Kidney glomerular epithelial cell (primary cell): ENCODE data around the gene ETNK2.

ENCODE experiments used
- DNase-seq: peaks from one replicate; lab custom pipeline; 2025; lab: John Stamatoyannopoulos, UW

Gene ETNK2, protein sequence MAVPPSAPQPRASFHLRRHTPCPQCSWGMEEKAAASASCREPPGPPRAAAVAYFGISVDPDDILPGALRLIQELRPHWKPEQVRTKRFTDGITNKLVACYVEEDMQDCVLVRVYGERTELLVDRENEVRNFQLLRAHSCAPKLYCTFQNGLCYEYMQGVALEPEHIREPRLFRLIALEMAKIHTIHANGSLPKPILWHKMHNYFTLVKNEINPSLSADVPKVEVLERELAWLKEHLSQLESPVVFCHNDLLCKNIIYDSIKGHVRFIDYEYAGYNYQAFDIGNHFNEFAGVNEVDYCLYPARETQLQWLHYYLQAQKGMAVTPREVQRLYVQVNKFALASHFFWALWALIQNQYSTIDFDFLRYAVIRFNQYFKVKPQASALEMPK

DNA sequence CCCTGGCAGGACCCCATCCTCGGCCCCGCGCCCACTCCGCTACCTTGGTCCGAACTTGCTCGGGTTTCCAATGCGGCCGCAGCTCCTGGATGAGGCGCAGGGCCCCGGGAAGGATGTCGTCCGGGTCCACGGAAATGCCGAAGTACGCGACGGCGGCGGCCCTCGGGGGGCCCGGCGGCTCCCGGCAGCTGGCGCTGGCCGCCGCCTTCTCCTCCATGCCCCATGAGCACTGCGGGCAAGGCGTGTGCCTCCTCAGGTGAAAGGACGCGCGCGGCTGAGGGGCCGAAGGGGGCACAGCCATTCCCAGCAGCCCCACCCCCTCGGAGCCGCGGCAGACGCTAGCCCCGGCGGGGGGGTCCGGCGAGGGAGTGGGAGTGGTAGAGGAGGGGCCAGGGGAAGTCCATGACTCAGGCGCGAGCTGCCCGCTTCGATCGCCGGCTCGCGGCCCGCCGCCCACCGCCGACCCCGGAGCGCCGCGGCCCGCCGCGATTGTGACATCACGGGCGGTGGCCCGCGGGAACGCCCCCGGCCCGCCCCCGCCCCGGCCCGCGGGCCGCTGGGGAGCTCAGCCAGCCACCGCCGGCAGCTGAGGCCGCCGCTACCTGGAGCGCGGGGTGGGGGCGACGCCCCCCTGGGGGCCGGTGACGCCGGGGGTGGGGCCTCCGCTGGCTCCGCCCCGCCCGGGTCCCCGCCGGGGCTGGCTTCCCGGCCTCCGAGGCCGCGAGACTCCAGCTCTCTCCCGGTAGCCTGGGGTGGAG lies at the start of gene ETNK2:
Gene ETNK2, minus strand, starts transcription at position 493 of the 758 bp plus-strand sequence. Its CDS starts 192 bp downstream, at position 301.
- DNase-seq = peak; percentile 16

DNA sequence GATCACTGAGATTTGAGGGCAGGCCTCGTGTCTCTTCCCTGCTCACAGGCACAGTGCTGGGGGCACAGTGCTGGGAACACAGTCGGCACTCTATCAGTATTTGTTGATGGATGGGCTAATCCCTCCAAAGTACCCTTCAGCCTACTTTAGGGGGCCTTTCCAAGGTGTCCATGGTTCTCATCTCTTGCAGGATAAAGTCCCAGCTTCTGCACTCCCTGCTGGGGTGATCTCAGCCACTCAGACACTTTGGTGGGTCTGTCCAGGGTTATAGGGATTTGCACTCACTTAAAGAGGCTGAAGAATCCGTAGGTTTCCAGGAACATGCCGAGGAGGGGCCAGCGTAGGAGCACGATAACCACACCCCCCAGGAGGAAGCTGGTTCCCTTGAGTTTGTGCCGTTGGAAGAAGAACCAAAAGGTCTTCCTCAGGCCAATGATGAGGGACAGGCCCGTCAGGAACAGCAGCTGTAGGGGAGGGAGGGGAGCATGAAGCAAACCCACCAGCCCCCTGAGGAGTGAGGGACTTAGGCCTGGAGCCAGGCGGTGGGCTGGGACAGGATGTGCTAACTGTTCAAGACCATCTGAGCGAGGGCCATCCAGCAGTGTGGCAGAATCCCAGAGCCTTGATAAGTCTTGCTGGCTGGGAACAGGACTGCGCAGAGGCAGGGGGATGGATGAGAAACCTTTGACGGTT lies 49.6 kb upstream of the ETNK2 start:
- DNase-seq = no peak

DNA sequence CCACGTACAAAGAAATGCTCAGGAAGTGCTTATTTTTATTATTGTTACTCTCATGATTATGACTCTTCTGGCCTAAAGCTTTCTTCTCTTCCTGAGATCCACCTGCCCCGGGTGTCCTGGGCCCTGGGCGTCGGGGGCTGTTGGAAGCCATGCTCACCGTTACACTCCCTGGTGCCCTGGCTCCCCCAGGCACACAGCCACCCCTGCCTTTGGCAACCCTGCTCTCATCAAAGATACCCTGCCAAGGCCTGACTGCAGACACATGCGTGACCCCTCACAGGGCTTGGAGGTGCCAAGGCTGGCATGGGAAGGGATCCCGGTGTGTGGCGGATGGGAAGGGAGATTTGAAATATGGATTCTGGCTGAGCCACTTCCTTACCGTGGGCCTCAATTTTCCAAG lies 47.7 kb upstream of the ETNK2 start:
- no peak for DNase-seq

DNA sequence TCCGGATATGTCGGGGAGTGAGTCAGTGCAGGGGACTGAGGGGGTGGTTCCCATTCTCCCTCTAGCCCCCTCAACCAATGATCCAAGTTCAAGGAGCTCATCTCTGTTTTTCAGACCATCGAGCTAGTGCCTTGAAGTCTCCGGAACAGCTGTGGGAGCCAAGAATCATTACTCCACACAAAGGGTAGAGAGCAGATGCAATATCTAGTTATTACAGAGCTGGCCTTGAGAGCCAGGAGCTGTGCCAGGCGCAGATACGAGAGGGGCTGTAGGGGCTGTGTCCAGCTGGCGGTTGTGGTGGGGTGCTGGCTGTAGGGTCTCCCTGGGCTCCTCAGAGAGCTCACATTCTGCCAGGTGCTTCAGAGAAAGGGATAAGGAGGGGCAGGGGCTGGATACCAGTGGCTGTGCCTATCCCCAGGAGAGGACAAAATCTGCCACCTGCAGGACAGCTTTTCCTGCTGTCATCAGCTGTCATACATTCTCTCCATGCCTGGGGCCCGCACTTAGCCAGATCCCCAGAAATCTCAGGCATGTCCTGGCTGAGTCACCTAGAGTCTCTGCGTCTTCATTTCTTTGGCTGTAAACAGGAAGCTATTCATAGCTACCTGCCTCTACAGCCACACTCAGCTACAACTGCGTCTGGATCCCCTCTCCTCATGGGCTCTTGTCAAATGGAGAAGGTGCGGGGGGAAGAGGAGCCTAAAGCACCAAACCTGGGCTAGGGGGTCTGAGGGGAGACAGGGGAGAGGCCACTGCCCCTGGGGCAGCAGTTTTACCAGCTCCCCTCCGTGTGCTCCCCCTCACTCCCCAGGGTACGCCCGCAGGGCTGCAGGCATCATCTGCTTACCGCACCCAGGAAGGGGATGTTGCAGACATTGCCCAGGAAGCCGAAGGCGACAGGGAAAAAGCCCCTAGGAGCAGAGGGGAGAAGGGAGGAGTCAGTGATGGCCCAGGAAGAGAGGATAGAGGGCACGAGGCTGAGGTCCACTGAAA lies 46.8 kb upstream of the ETNK2 start:
- DNase-seq = peak; percentile 21

DNA sequence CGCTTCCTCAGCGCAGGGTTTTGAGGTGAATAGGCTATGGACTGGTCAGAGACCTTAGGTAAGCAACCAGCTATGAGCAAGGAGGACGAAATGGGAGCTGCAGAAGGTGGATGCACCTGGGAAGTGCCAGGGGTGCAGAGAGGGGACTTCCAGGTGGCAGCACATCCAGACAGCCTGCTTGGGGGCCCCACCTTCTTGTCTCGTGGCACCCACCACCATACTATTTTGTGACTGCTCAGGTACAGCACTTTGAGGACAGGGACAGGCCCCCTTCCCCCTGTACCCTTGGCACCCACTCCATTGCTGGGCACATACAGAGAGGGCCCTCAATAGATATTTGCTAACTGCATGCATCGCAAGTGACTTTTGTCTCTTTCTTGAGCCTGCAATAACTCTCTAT lies 45.2 kb upstream of the ETNK2 start:
- no peak for DNase-seq

DNA sequence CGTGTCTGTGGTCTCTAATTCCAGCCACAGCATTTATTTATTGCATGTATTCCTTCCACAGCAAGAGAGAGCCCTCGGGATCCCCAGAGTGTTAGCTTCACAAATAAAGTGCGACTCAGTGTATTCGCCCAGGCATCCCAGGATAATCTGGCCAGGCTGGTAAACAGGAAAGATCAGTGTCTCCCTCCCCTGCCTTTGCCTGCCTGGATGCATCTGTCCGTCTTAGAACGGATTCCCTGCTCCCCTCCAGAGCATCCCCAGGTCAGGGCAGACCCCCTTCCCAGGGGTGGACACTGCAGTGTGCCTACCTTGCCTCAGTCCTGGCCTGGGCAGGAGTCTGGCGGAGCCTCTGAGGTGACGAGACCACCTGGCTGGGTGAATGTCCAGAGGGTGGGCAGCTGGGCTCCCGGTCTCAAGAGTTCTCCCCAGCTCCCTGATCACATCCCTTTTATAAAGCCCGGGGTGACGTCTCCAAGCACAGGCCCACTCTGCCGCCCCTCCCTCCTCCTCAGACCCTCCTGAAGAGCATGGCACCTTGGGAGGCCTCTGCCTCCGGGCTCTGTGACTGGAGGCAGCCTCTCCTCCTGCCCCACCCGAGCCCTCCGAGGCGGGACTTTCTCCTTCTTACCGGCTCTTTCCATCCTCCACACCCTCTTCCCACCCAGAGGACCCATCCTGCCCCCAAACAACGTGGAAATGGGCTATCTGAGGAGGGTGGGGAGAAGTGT lies 44.4 kb upstream of the ETNK2 start, which contains the start of gene KISS1:
Gene KISS1, minus strand, starts transcription at position 424 of the 728 bp plus-strand sequence. CDS start 3,615 bp downstream, outside the sequence.
- DNase-seq = no peak

DNA sequence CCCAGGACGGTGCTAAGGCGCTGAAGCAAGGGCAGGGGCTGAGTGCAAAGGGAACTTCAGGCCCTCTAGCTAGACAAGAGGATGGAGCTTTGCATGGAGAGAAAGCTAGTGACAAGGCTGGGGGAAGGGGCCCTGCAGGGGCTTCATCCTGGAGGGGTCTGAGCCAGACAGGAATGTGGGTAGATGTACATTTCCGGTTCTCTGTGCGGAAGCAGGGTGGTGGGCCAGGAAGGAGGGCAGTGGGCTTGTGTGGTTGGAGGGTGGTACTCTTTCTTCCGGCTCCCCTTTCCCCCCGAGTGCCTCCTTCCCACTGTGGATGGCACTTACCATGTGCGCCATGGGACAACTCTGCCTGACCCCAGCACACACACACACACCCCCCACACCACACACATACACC lies 42.9 kb upstream of the ETNK2 start:
- DNase-seq = no peak

DNA sequence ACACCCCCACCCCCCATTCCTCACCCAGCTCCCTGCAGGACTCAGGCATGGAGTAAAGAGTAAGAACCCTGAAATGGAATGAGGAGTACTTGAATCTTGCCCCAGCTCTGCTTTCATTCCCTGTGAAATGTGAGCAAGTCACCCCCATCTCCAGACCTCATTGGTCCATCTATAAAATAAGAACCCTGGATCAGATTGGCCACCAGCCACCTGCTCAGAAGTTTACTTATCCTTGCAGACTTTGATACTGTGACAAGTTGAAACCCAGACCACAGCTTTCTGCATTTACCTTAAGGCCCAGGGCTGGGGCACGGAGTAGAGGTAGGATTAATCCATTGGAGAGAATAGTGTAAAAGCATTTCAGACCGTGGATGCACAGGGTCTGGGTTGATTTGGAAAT lies 42.2 kb upstream of the ETNK2 start:
- DNase-seq = no peak

DNA sequence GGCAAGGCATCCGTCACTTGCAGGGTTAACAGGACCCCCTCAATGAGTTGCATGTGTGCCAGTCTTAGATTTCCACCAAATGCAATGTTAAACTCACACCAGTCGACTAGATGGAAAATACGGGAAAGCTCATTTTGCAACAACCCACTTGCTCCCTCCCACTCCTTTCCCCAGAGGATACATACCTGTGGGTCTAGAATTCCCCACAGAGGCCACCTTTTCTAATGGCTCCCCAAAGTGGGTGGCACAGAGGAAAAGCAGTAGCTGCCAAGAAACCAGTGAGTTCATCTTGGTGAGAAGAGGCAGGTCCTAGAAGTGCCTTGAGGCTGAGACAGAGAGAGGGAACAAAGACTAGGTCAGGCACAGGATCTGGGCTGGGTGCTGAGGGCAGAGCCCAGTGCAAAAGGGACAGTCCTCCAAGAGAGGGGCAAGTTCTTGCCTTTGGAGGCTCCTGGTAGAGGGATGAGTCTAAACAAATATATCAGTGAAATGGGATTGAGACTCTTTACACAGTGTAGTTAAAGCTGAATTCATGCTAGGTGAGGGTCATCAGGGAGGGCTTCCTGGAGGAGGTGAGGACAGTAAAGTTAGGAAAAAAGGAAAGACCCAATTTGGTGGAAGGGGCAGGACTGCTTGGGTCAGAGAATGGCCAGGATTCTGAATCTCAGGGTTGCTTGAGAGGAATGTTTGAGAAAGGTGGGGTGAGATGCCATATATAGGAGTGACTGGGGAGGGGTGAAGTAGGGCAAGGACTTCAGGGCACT lies 40.9 kb upstream of the ETNK2 start:
- DNase-seq = no peak

DNA sequence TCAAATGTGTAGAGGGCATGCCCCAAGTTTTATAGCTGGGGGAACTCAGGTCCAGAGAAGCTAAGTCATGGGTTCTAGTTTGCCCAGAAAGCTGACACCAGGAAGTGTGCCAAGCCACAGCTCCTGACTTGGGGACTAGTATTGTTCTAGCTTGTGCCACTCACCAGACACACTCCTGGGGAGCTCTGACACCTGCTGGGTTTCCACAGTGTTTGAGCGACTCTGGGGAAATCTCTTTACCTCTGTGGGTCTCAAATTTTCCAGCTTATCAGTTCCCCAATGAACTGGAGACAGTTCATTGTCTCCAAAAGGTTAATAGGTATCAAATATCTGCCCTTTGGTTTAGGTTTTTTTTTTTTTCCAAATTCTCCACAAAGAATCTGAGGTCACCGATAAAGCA lies 40.2 kb upstream of the ETNK2 start:
- no peak for DNase-seq

DNA sequence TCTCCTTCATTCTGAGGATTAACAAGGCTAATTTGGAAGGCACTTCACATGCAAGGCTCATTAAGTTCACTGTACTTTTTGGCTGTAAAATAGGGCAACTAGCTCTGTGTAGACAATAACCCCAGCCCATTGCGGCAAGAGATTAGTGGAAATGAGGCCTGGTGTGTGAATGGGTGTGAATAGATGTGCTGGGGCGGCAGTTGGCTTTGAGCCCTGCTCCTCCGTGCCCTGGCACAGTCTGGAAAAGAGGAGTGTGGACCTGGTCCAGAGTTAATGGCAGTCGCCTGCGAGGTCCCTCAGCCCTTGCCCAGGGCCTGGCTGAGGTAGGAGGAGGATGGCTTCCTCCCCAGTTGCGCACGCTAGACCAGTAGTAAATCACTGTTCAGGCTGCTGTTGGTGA lies 39.6 kb upstream of the ETNK2 start:
- no peak for DNase-seq

DNA sequence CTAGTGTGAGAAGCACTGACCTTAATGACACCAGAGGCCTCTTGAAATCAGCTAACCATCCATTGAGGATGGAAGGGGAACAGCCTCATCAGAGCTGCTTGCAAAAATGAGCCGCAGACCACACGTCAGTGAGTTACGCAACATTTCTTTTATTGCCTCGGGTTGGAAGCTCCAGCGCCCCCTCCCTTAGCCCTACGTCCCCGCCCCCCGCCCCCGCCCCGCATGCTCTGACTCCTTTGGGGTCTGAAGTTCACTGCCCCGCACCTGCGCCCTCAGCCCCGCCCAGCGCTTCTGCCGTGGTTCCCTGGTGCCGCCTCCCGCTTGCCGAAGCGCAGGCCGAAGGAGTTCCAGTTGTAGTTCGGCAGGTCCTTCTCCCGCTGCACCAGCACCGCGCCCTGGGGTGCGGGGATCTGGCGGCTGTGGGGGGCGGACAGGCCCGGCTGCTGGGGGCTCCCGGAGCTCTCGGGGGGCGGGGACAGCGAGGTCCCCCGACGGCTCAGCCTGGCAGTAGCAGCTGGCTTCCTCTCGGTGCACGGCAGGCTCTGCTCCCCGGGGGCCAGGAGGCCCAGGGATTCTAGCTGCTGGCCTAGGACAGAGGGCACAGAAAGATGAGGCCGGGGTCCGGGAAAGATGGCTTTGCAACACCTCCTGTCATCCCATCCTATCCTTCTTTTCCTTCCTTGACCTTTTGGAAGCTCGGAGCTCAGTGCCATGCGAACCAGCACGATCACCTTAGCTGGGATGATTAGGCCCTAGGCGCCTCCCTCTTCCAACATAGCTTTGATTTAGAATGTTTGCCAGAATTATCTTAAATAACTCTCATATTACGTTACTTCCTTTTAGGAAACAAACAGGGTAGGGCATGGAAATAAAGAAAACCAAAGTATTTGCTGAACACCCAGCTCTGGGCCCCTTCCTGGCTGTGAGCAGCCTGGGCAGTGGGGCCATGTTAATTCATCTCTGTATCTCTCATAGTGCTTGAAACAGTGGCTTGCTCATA lies 38.7 kb upstream of the ETNK2 start:
- DNase-seq = no peak

DNA sequence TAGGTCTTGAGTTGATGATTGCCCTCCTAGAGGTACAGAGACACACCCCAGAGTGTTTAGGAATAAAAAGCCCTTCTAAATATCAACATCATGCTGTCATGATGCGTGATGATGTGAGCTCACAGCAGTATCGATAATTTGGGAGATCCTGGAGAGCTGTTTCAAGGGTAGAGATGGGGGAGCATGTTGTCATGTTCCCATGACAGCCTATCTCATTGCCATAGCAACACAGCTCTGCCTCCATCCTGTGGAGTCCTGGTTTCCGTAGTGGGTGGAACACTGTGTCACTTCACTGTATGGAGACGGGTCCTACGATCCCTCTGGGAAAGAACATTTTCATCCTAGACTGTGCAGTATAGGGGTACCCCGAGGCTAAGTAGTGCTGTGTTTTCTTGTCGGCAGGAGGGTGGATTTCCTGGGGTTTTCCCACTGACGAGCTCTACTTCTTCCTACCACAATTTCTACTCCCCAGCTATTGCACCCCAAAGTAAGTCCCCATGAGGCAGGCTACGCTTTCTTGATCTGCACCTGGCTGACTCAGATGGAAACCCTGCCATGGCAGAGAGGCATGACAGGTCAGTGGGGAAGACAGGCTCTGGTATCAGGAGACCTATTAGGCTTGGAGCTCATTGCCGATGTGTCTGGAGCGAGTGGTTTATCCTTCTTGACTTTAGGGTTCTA lies 37.3 kb upstream of the ETNK2 start:
- DNase-seq = no peak

DNA sequence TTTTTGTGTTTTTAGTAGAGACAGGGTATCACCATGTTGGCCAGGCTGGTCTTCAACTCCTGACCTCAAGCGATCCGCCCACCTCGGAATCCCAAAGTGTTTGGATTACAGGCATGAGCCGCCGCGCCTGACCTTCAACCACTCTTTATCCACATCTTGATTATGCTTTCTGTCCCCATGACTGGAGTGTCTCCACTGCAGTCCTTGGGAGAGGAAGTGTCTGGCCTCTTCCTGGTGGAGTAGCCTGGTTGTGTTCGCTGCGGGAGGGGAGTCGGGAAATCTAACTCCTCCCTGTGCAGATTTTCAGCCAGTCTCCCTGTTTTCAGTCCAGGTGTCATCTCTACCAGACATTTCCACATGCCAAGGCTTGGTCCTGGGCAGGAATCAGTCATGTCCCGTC lies 34.8 kb upstream of the ETNK2 start:
- DNase-seq = no peak

DNA sequence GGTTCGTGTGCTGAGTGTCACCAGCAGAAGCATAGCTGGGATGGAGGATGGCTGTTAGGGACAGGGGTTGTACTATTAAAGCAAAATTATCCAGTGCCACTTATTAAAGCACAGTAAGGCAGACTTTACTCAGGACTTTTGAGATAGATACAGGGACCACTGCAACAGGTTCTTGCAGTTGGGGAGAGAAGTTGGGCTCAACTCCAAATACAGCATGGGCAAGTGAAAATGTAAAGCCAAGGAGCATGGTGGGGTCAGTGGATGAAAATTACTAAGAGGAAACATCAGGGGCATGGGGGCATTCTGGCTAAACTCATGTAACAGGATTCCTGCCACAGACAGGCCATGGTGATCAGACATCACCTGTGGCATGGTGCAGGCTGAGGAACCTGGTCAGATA lies 29.3 kb upstream of the ETNK2 start:
- no peak for DNase-seq

DNA sequence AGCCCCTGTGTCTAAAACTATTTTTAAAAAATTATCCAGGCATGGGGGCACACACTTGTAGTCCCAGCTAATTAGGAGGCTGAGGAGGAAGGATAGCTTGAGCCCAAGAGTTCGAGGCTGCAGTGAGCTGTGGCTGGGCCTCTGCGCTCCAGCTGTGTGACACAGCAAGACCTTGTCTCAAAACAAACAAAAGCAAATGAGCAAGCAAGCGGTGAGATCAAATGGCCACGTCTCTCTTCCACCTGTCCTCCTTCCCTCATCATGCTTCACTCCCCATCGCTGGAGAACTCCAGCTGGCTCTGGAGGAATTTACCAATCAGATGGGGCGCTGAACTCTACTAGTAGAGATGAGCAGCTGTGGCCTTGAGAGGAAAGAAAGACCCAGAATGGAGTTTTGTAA lies 28.3 kb upstream of the ETNK2 start:
- DNase-seq = no peak

DNA sequence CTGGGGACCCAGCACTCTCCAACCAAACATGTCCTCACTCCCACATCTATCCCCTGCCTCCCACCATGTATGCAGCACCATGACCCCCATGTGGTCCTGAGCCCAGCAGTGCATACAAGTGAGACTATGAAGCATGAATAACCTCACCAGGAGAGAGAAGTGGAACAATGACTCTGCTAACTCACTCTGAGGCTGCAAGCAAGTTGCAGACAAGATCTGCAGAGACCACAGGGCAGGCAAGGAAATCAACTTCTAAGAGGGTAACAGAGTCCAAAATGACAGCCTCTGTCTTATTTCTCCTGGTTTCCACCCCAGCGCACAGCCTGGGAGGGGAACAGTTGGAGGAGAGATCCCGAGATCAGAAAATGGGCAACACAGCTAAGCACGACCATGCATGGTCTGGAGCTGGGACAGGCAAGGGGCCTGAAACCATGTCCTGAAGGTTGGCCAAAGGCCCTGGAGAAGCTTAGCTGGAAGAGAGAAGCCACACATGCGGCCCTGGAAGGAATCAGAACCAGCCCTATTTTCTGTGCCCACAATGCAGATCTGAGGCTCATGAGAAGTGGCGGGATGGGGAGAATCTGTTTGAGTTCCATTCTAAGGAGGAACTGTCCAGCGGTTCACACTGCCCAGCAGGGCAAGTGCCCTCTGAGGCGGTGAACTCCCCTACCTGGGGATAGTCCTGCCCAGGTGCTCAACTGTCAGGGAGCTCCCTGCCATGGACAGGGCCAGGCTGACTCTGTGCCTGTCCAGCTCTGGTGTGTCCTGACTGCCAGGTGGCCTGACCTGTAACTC lies 26.8 kb upstream of the ETNK2 start:
- no peak for DNase-seq
